ENCODE results near the gene ROBO2.

ROBO2 gene

GRCh38 chr3:77412021-77412438 is 372.1 kb downstream of the ROBO2 start:
- Histone ChIP-seq H3K4me1 (ENCODE audit: control insufficient read depth in 1 of 2, insufficient read depth in 2 of 2, low read length in 2 of 2) (peaks cover 0 to 4% of the 10 kb centered on the region in 2 experiments), H2BK12ac (ENCODE audit: low read length) (no peak overlapping the region), H3K4me3 (ENCODE audit: low read depth, low read length) (no peak overlapping the region), H3K36me3 (ENCODE audit: control insufficient read depth in 1 of 2, insufficient read depth in 2 of 2, low read length in 2 of 2) (no peaks in the 10 kb centered on the region), H3K79me2 (ENCODE audit: control insufficient read depth, insufficient read depth, low read length, poor library complexity) (no peaks in the 10 kb centered on the region), H3K9ac (ENCODE audit: low read length) (no peak overlapping the region), H3K79me1 (ENCODE audit: low read length) (no peaks in the 10 kb centered on the region), H2AK5ac (ENCODE audit: low read length) (no peak overlapping the region), H3K27ac (ENCODE audit: low read depth, low read length) (no peak overlapping the region), H3K27me3 (ENCODE audit: insufficient read depth, low read length) (no peaks in the 10 kb centered on the region), H3K9me3 (ENCODE audit: insufficient read depth, low read depth, low read length) (no peaks in the 10 kb centered on the region), H2BK5ac (ENCODE audit: low read depth, low read length, poor library complexity) (no peak overlapping the region), H3K23ac (ENCODE audit: low read length) (no peak overlapping the region), H4K91ac (ENCODE audit: low read depth, low read length) (no peak overlapping the region), H3K14ac (ENCODE audit: low read length) (no peak overlapping the region), H3K4ac (ENCODE audit: low read depth, low read length) (no peak overlapping the region), H4K12ac (ENCODE audit: low read depth, low read length) (no peak overlapping the region), H4K8ac (ENCODE audit: low read depth, low read length) (no peak overlapping the region), H3K4me2 (ENCODE audit: low read length) (no peak overlapping the region), H2AFZ (ENCODE audit: insufficient read depth, low read length, poor library complexity) (no peak overlapping the region), H2BK120ac (ENCODE audit: insufficient read depth, low read length, poor library complexity) (no peak overlapping the region), H3K18ac (ENCODE audit: low read length) (no peak overlapping the region)
- no peak for DNase-seq
- no CpG with 5 or more reads among the region's 4 CpGs for WGBS (ENCODE audit: extremely low coverage, insufficient coverage, insufficient read length)

- no peak overlapping the region for H2BK12ac ChIP-seq (ENCODE audit: low read length)
- H3K36me3 ChIP-seq (ENCODE audit: control insufficient read depth in 1 of 2, insufficient read depth in 2 of 2, low read length in 2 of 2): no peaks in the 10 kb centered on the region
- no peak for DNase-seq
- H3K4me3 ChIP-seq (ENCODE audit: low read depth, low read length): no peak overlapping the region
- H3K79me1 ChIP-seq (ENCODE audit: low read length): no peaks in the 10 kb centered on the region
- H4K8ac ChIP-seq (ENCODE audit: low read depth, low read length): no peak overlapping the region
- no peak overlapping the region for H2AK5ac ChIP-seq (ENCODE audit: low read length)
- no peak overlapping the region for H4K12ac ChIP-seq (ENCODE audit: low read depth, low read length)
- H3K4me2 ChIP-seq (ENCODE audit: low read length): no peak overlapping the region
- no peak overlapping the region for H3K14ac ChIP-seq (ENCODE audit: low read length)
- no peak overlapping the region for H4K91ac ChIP-seq (ENCODE audit: low read depth, low read length)
- H3K18ac ChIP-seq (ENCODE audit: low read length): no peak overlapping the region
- no peaks in the 10 kb centered on the region for H3K79me2 ChIP-seq (ENCODE audit: control insufficient read depth, insufficient read depth, low read length, poor library complexity)
- WGBS (ENCODE audit: extremely low coverage, insufficient coverage, insufficient read length): no CpG with 5 or more reads among the region's 2 CpGs
- no peak overlapping the region for H2BK120ac ChIP-seq (ENCODE audit: insufficient read depth, low read length, poor library complexity)
- H3K4ac ChIP-seq (ENCODE audit: low read depth, low read length): no peak overlapping the region
- no peak overlapping the region for H3K27ac ChIP-seq (ENCODE audit: low read depth, low read length)
- H3K4me1 ChIP-seq (ENCODE audit: control insufficient read depth in 1 of 2, insufficient read depth in 2 of 2, low read length in 2 of 2): peaks cover 0 to 4% of the 10 kb centered on the region in 2 experiments
- H3K9me3 ChIP-seq (ENCODE audit: insufficient read depth, low read depth, low read length): no peaks in the 10 kb centered on the region
- no peaks in the 10 kb centered on the region for H3K27me3 ChIP-seq (ENCODE audit: insufficient read depth, low read length)
- no peak overlapping the region for H3K9ac ChIP-seq (ENCODE audit: low read length)
- no peak overlapping the region for H3K23ac ChIP-seq (ENCODE audit: low read length)
- no peak overlapping the region for H2BK5ac ChIP-seq (ENCODE audit: low read depth, low read length, poor library complexity)
- H2AFZ ChIP-seq (ENCODE audit: insufficient read depth, low read length, poor library complexity): no peak overlapping the region
Measured at GRCh38 chr3:77412584-77412983, 372.7 kb downstream of the ROBO2 start.

- Histone ChIP-seq H2BK12ac (ENCODE audit: low read length) (no peak overlapping the region), H3K23ac (ENCODE audit: low read length) (no peak overlapping the region), H4K8ac (ENCODE audit: low read depth, low read length) (no peak overlapping the region), H2AK5ac (ENCODE audit: low read length) (no peak overlapping the region), H2AFZ (ENCODE audit: insufficient read depth, low read length, poor library complexity) (no peak overlapping the region), H3K4me2 (ENCODE audit: low read length) (no peak overlapping the region), H3K36me3 (ENCODE audit: control insufficient read depth in 1 of 2, insufficient read depth in 2 of 2, low read length in 2 of 2) (no peaks in the 10 kb centered on the region), H3K27ac (ENCODE audit: low read depth, low read length) (no peak overlapping the region), H2BK120ac (ENCODE audit: insufficient read depth, low read length, poor library complexity) (no peak overlapping the region), H4K91ac (ENCODE audit: low read depth, low read length) (no peak overlapping the region), H3K9ac (ENCODE audit: low read length) (no peak overlapping the region), H3K4ac (ENCODE audit: low read depth, low read length) (no peak overlapping the region), H3K4me3 (ENCODE audit: low read depth, low read length) (no peak overlapping the region), H3K27me3 (ENCODE audit: insufficient read depth, low read length) (no peaks in the 10 kb centered on the region), H3K9me3 (ENCODE audit: insufficient read depth, low read depth, low read length) (no peaks in the 10 kb centered on the region), H3K14ac (ENCODE audit: low read length) (no peak overlapping the region), H4K12ac (ENCODE audit: low read depth, low read length) (no peak overlapping the region), H3K79me2 (ENCODE audit: control insufficient read depth, insufficient read depth, low read length, poor library complexity) (no peaks in the 10 kb centered on the region), H3K79me1 (ENCODE audit: low read length) (no peaks in the 10 kb centered on the region), H3K4me1 (ENCODE audit: control insufficient read depth in 1 of 2, insufficient read depth in 2 of 2, low read length in 2 of 2) (peaks cover 0 to 4% of the 10 kb centered on the region in 2 experiments), H3K18ac (ENCODE audit: low read length) (no peak overlapping the region), H2BK5ac (ENCODE audit: low read depth, low read length, poor library complexity) (no peak overlapping the region)
- no peak for DNase-seq
Measured at GRCh38 chr3:77414881-77415280, 375.0 kb downstream of the ROBO2 start.

- no peaks in the 10 kb centered on the region for H3K9me3 ChIP-seq (ENCODE audit: insufficient read depth, low read depth, low read length)
- H2AFZ ChIP-seq (ENCODE audit: insufficient read depth, low read length, poor library complexity): no peak overlapping the region
- WGBS (ENCODE audit: extremely low coverage, insufficient coverage, insufficient read length): no CpG with 5 or more reads among the region's 1 CpG
- H3K23ac ChIP-seq (ENCODE audit: low read length): no peak overlapping the region
- no peak overlapping the region for H3K4me2 ChIP-seq (ENCODE audit: low read length)
- H3K79me2 ChIP-seq (ENCODE audit: control insufficient read depth, insufficient read depth, low read length, poor library complexity): no peaks in the 10 kb centered on the region
- H2BK12ac ChIP-seq (ENCODE audit: low read length): no peak overlapping the region
- H3K4ac ChIP-seq (ENCODE audit: low read depth, low read length): no peak overlapping the region
- H4K91ac ChIP-seq (ENCODE audit: low read depth, low read length): no peak overlapping the region
- H3K4me1 ChIP-seq (ENCODE audit: control insufficient read depth in 1 of 2, insufficient read depth in 2 of 2, low read length in 2 of 2): no peaks in the 10 kb centered on the region
- no peak overlapping the region for H3K27ac ChIP-seq (ENCODE audit: low read depth, low read length)
- H2BK120ac ChIP-seq (ENCODE audit: insufficient read depth, low read length, poor library complexity): no peak overlapping the region
- H2AK5ac ChIP-seq (ENCODE audit: low read length): no peak overlapping the region
- H3K27me3 ChIP-seq (ENCODE audit: insufficient read depth, low read length): no peaks in the 10 kb centered on the region
- DNase-seq: no peak
- H3K4me3 ChIP-seq (ENCODE audit: low read depth, low read length): no peak overlapping the region
- H3K36me3 ChIP-seq (ENCODE audit: control insufficient read depth in 1 of 2, insufficient read depth in 2 of 2, low read length in 2 of 2): no peaks in the 10 kb centered on the region
- H4K12ac ChIP-seq (ENCODE audit: low read depth, low read length): no peak overlapping the region
- H3K9ac ChIP-seq (ENCODE audit: low read length): no peak overlapping the region
- H3K79me1 ChIP-seq (ENCODE audit: low read length): no peaks in the 10 kb centered on the region
- no peak overlapping the region for H4K8ac ChIP-seq (ENCODE audit: low read depth, low read length)
- no peak overlapping the region for H3K18ac ChIP-seq (ENCODE audit: low read length)
- H2BK5ac ChIP-seq (ENCODE audit: low read depth, low read length, poor library complexity): no peak overlapping the region
- H3K14ac ChIP-seq (ENCODE audit: low read length): no peak overlapping the region
Measured at GRCh38 chr3:77420336-77420735, 380.4 kb downstream of the ROBO2 start.

All from trophoblast cell (in vitro differentiated cells and primary cell).